ENCODE data around the gene MATN4. TPM values are rescaled to one million over a fixed set of nuclear protein-coding genes. Genes with fewer than 3 reads are reported as not detected.

MATN4 gene
- total and polyA plus RNA-seq, 7 experiments from 2014 or later, result 2.3 TPM; not detected in 6

- ChIA-PET CTCF (no interaction called here), POLR2A (no interaction called here)
- Histone ChIP-seq H3K4me1 (ENCODE audit: control insufficient read depth in 2 of 2, insufficient read depth in 2 of 2, low read length in 2 of 2) (peaks cover 4 to 10% of the 10 kb centered on the region in 2 donors), H3K27me3 (ENCODE audit: control insufficient read depth in 2 of 2, insufficient read depth in 2 of 2, low read length in 2 of 2) (peaks cover 0 to 4% of the 10 kb centered on the region in 2 donors), H3K9me3 (ENCODE audit: control insufficient read depth in 2 of 3, low read length in 3 of 3) (no peaks in the 10 kb centered on the region), H3K27ac (ENCODE audit: low read depth, low read length) (no peak overlapping the region), H3K4me3 (ENCODE audit: low read length) (no peak overlapping the region), H3K36me3 (ENCODE audit: control insufficient read depth in 2 of 3, insufficient read depth in 3 of 3, low read length in 3 of 3) (no peaks in the 10 kb centered on the region)
- Mint-ChIP-seq H3K4me3 (no peak overlapping the region), H3K27me3 (peaks cover 22 to 47% (median 32%) of the 10 kb centered on the region in 5 donors), H3K27ac (no peak overlapping the region), H3K4me1 (peaks cover 2 to 14% (median 8%) of the 10 kb centered on the region in 7 donors), H3K36me3 (no peaks in the 10 kb centered on the region), H3K9me3 (no peaks in the 10 kb centered on the region)
- no peak for DNase-seq
- ATAC-seq, result no peak
- intact Hi-C loops (cut with micrococcal nuclease), result no loop called here
These were observed 19.2 kb downstream of the MATN4 start for GRCh38 chr20:45288860-45289259.

- Mint-ChIP-seq H3K27me3 (peaks cover 20 to 44% (median 31%) of the 10 kb centered on the region in 5 donors), H3K4me3 (no peak overlapping the region), H3K36me3 (no peaks in the 10 kb centered on the region), H3K27ac (peak overlapping the region in 1 of 9 donors; percentile 28), H3K9me3 (no peaks in the 10 kb centered on the region), H3K4me1 (peaks cover 0 to 13% (median 6%) of the 10 kb centered on the region in 7 donors)
- intact Hi-C loops (cut with micrococcal nuclease), result no loop called here
- Histone ChIP-seq H3K27me3 (ENCODE audit: control insufficient read depth in 2 of 2, insufficient read depth in 2 of 2, low read length in 2 of 2) (peaks cover 0 to 3% of the 10 kb centered on the region in 2 donors), H3K27ac (ENCODE audit: low read depth, low read length) (no peak overlapping the region), H3K4me1 (ENCODE audit: control insufficient read depth in 2 of 2, insufficient read depth in 2 of 2, low read length in 2 of 2) (peaks cover 4 to 6% of the 10 kb centered on the region in 2 donors), H3K4me3 (ENCODE audit: low read length) (no peak overlapping the region), H3K9me3 (ENCODE audit: control insufficient read depth in 2 of 3, low read length in 3 of 3) (no peaks in the 10 kb centered on the region), H3K36me3 (ENCODE audit: control insufficient read depth in 2 of 3, insufficient read depth in 3 of 3, low read length in 3 of 3) (no peaks in the 10 kb centered on the region)
- ChIA-PET CTCF (interaction anchor here (0.5 to 0.6 kb wide), 2 partner anchors 31 to 282 kb away, joined by 3 to 5 read pairs; no protein-coding TSS in a partner anchor), POLR2A (no interaction called here)
- no peak for DNase-seq
- no peak for ATAC-seq
These were observed 19.7 kb downstream of the MATN4 start for GRCh38 chr20:45288376-45288775.

GRCh38 chr20:45283551-45284057, 24.5 kb downstream of the MATN4 start:
- POLR2A ChIA-PET, result interaction anchor here (0.8 kb wide), 1 partner anchor 908 kb away, joined by 4 read pairs; no protein-coding TSS in a partner anchor

GRCh38 chr20:45282700-45283550, 25.2 kb downstream of the MATN4 start:
- no peak overlapping the region for H3K4me3 ChIP-seq (ENCODE audit: low read length)
- no peaks in the 10 kb centered on the region for H3K27me3 ChIP-seq (ENCODE audit: control insufficient read depth in 2 of 2, insufficient read depth in 2 of 2, low read length in 2 of 2)
- Mint-ChIP-seq H3K4me1 (peaks cover 0 to 2% (median 0%) of the 10 kb centered on the region in 7 donors), H3K27ac (peak overlapping the region in 1 of 9 donors; percentile 0), H3K27me3 (peaks cover 15 to 38% (median 33%) of the 10 kb centered on the region in 5 donors), H3K9me3 (peaks cover 0 to 3% (median 0%) of the 10 kb centered on the region in 11 donors), H3K4me3 (no peak overlapping the region), H3K36me3 (peaks cover 0 to 3% (median 0%) of the 10 kb centered on the region in 5 donors)
- DNase-seq (no peak), ATAC-seq (no peak)
- intact Hi-C loops (cut with micrococcal nuclease), result no loop called here
- CTCF ChIA-PET, result no interaction called here
- no peaks in the 10 kb centered on the region for H3K4me1 ChIP-seq (ENCODE audit: control insufficient read depth in 2 of 2, insufficient read depth in 2 of 2, low read length in 2 of 2)
- no peaks in the 10 kb centered on the region for H3K36me3 ChIP-seq (ENCODE audit: control insufficient read depth in 2 of 3, insufficient read depth in 3 of 3, low read length in 3 of 3)
- POLR2A ChIA-PET, result interaction anchor here (0.8 kb wide), 1 partner anchor 908 kb away, joined by 4 read pairs; no protein-coding TSS in a partner anchor
- H3K9me3 ChIP-seq (ENCODE audit: control insufficient read depth in 2 of 3, low read length in 3 of 3), result no peaks in the 10 kb centered on the region
- H3K27ac ChIP-seq (ENCODE audit: low read depth, low read length), result no peak overlapping the region

More at GRCh38 chr20:45283551-45284057, 24.5 kb downstream of the MATN4 start:
- ATAC-seq, result peak; percentile 26
- peaks cover 10 to 42% (median 34%) of the 10 kb centered on the region in 5 donors for H3K27me3 Mint-ChIP-seq
- H3K36me3 Mint-ChIP-seq, result peaks cover 0 to 3% (median 0%) of the 10 kb centered on the region in 5 donors
- CTCF ChIA-PET, result no interaction called here
- H3K4me1 Mint-ChIP-seq, result peaks cover 0 to 2% (median 0%) of the 10 kb centered on the region in 7 donors
- Histone ChIP-seq H3K4me1 (ENCODE audit: control insufficient read depth in 2 of 2, insufficient read depth in 2 of 2, low read length in 2 of 2) (no peaks in the 10 kb centered on the region), H3K4me3 (ENCODE audit: low read length) (no peak overlapping the region), H3K36me3 (ENCODE audit: control insufficient read depth in 2 of 3, insufficient read depth in 3 of 3, low read length in 3 of 3) (no peaks in the 10 kb centered on the region), H3K27me3 (ENCODE audit: control insufficient read depth in 2 of 2, insufficient read depth in 2 of 2, low read length in 2 of 2) (no peaks in the 10 kb centered on the region), H3K9me3 (ENCODE audit: control insufficient read depth in 2 of 3, low read length in 3 of 3) (no peaks in the 10 kb centered on the region), H3K27ac (ENCODE audit: low read depth, low read length) (no peak overlapping the region)
- intact Hi-C loops (cut with micrococcal nuclease), result no loop called here
- no peak for DNase-seq
- H3K9me3 Mint-ChIP-seq, result peaks cover 0 to 2% (median 0%) of the 10 kb centered on the region in 11 donors
- no peak overlapping the region for H3K27ac Mint-ChIP-seq
- no peak overlapping the region for H3K4me3 Mint-ChIP-seq

- no peak overlapping the region for H3K27ac Mint-ChIP-seq
- H3K4me1 ChIP-seq (ENCODE audit: control insufficient read depth in 2 of 2, insufficient read depth in 2 of 2, low read length in 2 of 2), result no peaks in the 10 kb centered on the region
- H3K27me3 Mint-ChIP-seq, result peaks cover 31 to 48% (median 43%) of the 10 kb centered on the region in 5 donors
- DNase-seq, result no peak
- peaks cover 0 to 2% (median 0%) of the 10 kb centered on the region in 7 donors for H3K4me1 Mint-ChIP-seq
- no peaks in the 10 kb centered on the region for H3K27me3 ChIP-seq (ENCODE audit: control insufficient read depth in 2 of 2, insufficient read depth in 2 of 2, low read length in 2 of 2)
- H3K27ac ChIP-seq (ENCODE audit: low read depth, low read length), result no peak overlapping the region
- no peak for ATAC-seq
- ChIA-PET CTCF (interaction anchor here (1.0 to 1.4 kb wide), 2 partner anchors 10 to 14 kb away, joined by 3 read pairs; no protein-coding TSS in a partner anchor), POLR2A (interaction anchor here (0.7 kb wide), 1 partner anchor 729 kb away, joined by 3 read pairs; no protein-coding TSS in a partner anchor)
- no peaks in the 10 kb centered on the region for H3K9me3 ChIP-seq (ENCODE audit: control insufficient read depth in 2 of 3, low read length in 3 of 3)
- peaks cover 0 to 3% (median 0%) of the 10 kb centered on the region in 11 donors for H3K9me3 Mint-ChIP-seq
- H3K36me3 ChIP-seq (ENCODE audit: control insufficient read depth in 2 of 3, insufficient read depth in 3 of 3, low read length in 3 of 3), result no peaks in the 10 kb centered on the region
- intact Hi-C loops (cut with micrococcal nuclease), result no loop called here
- H3K4me3 Mint-ChIP-seq, result no peak overlapping the region
- H3K36me3 Mint-ChIP-seq, result peaks cover 0 to 3% (median 0%) of the 10 kb centered on the region in 5 donors
- H3K4me3 ChIP-seq (ENCODE audit: low read length), result no peak overlapping the region
These were observed 28.1 kb downstream of the MATN4 start for GRCh38 chr20:45279992-45280391.

- Mint-ChIP-seq H3K9me3 (peaks cover 0 to 3% (median 0%) of the 10 kb centered on the region in 11 donors), H3K4me1 (no peaks in the 10 kb centered on the region), H3K27ac (no peak overlapping the region), H3K36me3 (peaks cover 0 to 3% (median 0%) of the 10 kb centered on the region in 5 donors), H3K27me3 (peaks cover 44 to 70% (median 60%) of the 10 kb centered on the region in 5 donors), H3K4me3 (no peak overlapping the region)
- Histone ChIP-seq H3K27ac (ENCODE audit: low read depth, low read length) (no peak overlapping the region), H3K9me3 (ENCODE audit: control insufficient read depth in 2 of 3, low read length in 3 of 3) (no peaks in the 10 kb centered on the region), H3K27me3 (ENCODE audit: control insufficient read depth in 2 of 2, insufficient read depth in 2 of 2, low read length in 2 of 2) (no peaks in the 10 kb centered on the region), H3K4me1 (ENCODE audit: control insufficient read depth in 2 of 2, insufficient read depth in 2 of 2, low read length in 2 of 2) (no peaks in the 10 kb centered on the region), H3K36me3 (ENCODE audit: control insufficient read depth in 2 of 3, insufficient read depth in 3 of 3, low read length in 3 of 3) (no peaks in the 10 kb centered on the region), H3K4me3 (ENCODE audit: low read length) (no peak overlapping the region)
- DNase-seq (no peak), ATAC-seq (no peak)
- POLR2A ChIA-PET, result no interaction called here
- CTCF ChIA-PET, result no interaction called here
- intact Hi-C loops (cut with micrococcal nuclease), result no loop called here
These were observed 32.8 kb downstream of the MATN4 start for GRCh38 chr20:45275338-45275737.
